GM18498 (cell line): Measurements from ENCODE around the gene FAM25G.
"Not testable (repeated sequence)": the region's sequence is repeated elsewhere in the genome, so short reads cannot be mapped to it uniquely, and the experiment has no call there.

Experiments used
- ATAC-seq: cut with Tn5 transposase; IDR thresholded peaks from one replicate; pipeline ENCODE4 v1.9.1; 2021; ENCODE audit warnings: mild to moderate bottlenecking, moderate library complexity; ENCODE audit not compliant: unreplicated experiment

FAM25G gene

DNA sequence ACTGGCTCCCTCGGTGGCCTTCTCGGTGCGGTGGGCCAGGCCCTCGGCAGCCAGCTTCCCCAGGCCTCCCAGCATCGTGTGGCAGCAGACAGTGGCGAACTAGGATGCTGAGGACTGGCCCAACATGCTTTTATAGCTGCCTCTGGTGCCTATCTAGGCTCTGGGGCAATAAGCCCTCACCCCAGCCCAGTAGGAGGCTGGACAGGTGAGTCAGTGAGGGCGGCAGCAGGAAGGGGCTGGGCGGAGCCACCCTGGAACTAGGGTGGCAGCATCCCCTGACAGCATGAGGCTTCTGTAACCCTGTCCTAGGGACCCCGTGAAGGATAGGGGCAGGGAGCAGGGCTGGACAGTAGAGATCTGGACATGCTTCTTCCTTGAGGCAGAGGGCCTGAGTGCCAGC lies at the start of gene FAM25G:
Gene FAM25G (minus strand): TSS at position 101 of the 400 bp plus-strand sequence. CDS start 26 bp downstream, at position 75.
- ATAC-seq, result not testable (repeated sequence)

DNA sequence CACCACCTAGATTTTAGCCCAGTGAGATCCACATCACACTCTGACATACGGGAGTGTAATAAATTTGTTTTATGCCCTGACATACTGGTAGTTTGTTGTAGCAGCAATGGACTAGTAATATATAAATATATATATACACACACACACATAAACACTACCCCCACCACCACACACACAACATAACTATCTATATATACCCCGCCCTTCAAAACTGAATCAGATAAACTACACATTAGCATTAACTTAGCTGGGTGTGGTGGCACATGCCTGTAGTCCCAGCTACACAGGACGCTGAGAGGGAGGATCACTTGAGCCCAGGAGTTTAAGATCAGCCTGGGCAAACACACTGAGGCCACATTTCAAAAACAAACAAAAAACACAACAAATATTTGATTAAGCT lies 44.9 kb upstream of the FAM25G start:
- not testable (repeated sequence) for ATAC-seq

DNA sequence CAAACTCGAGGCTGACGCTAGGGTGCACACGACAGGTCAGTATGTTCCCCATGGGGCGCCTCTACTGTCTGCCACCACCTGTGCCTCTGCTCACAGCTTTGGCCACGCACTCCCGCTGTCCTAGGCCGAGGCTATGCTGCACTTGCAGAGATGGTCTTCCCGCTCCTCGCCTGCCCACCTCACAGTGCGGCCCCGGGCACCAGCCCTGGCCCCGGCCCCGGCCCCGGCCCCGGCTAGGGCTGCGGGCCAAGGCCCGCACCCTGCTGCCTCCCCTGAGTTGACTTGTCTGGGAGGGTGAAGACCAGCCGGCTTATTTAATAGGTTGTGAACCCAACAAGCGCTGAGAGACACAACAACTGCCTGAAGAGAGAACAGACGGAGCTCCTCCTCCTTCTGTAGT lies 32.0 kb upstream of the FAM25G start, which contains the start of gene AGAP9:
Gene AGAP9 (minus strand): TSS at position 164 of the 400 bp plus-strand sequence. CDS start 112 bp downstream, at position 52.
- not testable (repeated sequence) for ATAC-seq

DNA sequence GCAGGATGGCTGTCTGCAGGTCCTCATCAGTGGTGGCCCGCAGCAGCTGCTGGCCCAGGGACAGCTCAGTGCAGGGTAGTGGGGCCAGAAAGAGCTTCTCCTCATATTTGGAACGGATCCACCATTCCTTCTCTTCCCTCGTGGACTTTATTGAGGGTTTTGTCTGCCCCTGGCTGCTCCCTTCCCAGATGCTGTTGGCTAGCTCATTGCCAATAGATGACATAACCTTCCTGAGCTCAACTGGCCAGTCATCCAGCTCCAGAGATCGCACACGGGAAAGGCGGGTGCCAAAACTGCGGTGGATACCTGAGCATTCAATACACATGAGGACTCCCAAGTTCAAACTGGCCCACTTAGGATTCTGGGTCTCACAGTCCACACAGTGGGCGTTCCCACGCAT lies 10.8 kb upstream of the FAM25G start:
- ATAC-seq, result not testable (repeated sequence)

DNA sequence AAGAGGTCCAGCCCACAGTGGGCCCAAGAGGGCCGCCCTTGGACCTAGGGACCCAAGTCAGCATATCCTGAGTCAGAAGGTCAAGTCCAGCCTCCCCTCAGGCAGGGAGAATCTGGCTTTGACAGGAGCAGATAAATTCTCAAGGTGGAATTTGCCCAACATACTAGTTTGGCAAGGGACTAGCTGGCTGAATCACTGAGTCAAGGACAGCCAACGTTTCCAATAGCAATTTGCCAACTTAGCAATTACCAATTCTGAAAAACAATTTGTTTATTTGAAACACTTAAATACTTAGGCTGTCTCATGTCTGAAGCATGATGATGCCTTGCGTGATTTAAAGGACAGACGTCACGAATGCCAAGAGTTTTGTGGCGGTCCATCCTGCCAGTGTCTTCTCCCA lies 2.7 kb upstream of the FAM25G start:
- ATAC-seq, result not testable (repeated sequence)

DNA sequence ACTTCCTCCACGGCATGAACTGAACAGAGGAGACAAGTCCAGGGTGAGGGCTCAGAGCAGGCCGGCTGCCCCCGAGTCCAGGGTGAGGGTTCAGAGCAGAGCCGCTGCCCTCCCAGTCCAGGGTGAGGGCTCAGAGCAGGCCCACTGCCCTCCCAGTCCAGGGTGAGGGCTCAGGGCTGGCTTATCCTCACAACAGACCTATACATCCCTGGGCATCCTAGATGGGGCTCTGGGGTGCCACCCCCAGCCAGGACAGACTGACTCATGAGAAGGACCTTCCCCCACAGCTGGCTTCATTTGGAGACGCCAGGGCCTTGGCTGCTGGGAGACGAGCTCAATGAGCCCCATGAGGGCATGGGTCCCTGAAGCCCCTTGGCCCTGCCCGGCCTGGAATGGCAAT lies 1.9 kb downstream of the FAM25G start:
- not testable (repeated sequence) for ATAC-seq

DNA sequence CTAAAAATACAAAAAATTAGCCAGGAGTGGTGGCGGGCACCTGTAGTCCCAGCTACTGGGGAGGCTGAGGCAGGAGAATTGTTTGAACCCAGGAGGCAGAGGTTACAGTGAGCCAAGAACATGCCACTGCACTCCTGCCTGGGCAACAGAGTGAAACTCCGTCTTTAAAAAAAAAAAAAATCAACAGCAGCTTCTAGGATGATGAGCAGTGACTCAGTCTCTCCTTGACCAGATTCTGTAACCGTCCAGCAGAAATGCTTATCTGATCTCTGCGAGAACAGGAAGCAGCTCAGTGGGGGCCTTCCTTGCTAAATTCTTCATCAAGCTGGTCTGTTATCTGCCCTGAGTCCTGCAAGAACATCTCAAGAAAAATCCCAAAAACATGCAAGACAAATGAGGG lies 5.6 kb downstream of the FAM25G start:
- not testable (repeated sequence) for ATAC-seq

DNA sequence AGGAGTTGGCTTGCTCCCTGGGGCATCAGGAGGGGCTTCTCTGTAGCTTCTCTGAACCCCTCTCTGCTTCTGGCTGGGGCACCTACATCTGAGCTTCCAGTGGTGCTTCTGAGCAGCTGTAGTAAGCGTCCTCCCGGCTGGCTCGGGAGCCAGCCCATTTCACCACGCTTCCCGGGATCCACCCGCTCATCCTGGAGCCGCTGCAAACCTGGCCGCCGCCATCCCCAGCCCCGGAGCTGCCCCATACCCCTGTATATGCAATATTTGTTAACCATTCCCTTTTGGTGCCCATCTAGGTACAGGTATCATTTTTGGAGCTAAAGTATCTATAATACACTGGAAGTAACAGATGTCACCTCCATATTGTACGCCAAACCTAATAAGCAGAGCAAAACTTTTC lies 6.7 kb downstream of the FAM25G start:
- ATAC-seq, result not testable (repeated sequence)

DNA sequence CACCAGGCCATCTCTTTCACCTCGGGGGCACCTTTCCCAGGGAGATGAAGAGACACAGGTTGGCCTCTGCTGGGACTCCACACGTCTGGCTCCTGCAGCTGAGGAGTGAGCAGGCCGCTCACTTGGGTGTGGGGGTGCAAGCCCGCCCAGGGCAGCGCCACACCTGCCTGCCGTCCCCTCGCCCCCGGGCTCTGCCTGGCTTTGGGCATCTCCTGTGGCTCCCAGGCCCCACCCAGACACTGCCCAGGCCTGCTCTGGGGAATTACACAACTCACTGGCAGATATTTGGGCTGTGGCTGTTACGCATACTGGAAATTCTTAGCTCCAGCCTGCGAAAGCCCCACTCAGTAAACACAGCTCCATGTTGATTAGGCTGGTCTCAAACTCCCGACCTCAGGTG lies 7.6 kb downstream of the FAM25G start, which contains the start of gene ANXA8:
Gene ANXA8 (minus strand): TSS at position 193 of the 400 bp plus-strand sequence. CDS start 182 bp downstream, at position 11.
- not testable (repeated sequence) for ATAC-seq

DNA sequence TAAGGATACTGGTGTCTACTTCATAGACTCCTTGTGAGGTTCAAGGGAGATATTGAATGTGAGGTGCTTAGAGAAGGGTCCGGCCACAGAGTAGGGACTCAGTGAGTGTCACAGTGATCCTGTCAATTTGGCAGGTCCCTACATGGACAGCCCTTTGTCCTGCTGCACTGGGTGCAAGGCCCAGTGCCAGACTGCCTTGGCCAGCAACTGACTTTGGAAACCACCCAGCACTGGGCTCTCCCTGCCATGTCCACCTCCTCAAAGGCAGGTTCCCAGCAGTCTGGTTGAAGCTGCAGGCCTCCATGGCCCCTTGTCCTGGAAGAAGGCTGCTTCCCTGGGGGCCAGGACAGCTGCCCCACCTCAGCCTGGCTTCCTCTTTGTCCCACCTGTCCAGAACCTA lies 9.1 kb downstream of the FAM25G start:
- ATAC-seq, result not testable (repeated sequence)

DNA sequence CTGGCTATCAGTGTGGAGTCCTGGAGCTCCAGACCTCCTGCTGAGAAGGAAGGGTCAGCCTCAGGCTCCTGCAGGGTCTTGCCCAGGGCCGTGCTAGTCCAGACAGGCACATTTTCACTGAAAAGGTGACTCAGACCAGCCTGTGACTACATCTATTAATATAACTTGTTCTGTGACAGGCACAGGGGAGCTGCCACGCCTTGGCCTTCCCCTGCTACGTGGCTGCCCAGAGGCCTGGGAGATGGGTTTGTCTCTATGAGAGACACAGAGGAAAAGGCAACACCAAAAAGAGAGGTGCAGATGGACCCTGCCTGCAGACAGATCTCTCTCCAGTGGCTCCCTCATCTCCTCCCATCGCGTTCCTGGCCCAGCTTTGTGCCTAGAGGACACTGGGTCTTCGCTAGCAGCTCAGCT lies 9.7 kb downstream of the FAM25G start:
- ATAC-seq, result not testable (repeated sequence)

DNA sequence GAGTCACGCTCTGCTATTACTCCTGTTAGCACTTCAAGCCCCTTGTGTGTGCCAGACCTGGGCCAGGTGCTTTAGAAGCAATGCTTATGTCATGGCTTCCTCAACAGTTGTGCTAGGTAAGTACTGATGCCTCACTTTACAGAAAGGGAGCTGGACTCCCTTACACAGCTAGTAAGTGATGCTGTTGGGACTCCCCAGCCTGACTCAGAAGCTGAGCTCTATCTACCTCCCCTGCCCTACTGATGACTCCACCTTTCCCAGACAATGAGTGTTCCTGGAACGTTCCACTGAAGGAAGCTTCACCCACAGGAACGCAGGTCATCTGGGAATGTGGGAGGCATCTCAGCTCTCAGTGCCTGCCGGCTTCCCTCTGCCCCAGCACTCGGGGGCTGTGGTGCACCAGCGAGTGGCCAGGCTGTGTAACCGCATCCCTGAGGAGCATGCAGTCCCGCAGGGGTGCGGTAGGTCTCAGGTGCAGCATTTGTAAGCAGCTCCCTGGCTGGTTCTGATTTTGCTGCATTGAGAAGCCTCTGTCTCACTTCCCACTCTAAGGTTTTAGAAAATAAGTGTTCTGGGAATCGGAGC lies 10.2 kb downstream of the FAM25G start:
- ATAC-seq, result not testable (repeated sequence)

DNA sequence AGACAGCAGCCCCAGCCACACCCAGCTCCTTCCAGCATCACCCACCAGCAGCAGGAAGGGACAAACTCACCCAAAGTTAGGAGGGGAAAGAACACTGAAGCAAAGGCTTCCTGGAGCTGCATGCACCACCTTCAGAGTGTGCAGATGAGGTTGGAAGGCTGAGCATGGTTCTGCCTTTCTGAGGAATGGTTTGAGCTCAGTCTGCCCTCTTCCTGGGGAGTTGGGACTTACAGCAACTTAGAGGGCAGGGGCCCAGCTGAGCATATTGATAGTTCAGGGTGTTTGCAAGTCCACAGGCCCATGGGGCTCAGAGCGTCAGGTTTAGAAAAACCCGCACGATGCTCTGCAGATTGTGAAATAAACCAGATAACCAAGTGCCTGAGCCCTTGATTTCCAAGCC lies 11.4 kb downstream of the FAM25G start:
- not testable (repeated sequence) for ATAC-seq

DNA sequence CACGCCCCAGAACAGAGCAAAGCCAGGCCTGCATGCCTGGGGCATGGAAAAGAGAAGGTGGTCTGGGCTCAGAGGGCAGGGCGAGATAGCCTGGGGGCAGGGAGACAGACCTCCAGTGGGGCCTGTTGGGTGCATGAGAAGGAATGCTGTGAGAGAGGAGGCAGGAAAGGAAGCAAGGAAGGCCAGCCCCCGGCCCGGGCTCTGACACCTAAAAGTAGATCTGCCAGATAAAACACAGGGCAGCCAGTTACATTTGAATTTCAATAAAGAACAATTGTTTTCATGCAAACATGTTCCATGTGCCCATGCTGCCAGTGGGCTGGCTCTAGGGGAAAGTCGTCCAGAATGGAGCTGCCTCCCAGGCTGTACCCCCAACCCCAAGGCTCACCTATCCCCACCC lies 13.4 kb downstream of the FAM25G start:
- not testable (repeated sequence) for ATAC-seq

DNA sequence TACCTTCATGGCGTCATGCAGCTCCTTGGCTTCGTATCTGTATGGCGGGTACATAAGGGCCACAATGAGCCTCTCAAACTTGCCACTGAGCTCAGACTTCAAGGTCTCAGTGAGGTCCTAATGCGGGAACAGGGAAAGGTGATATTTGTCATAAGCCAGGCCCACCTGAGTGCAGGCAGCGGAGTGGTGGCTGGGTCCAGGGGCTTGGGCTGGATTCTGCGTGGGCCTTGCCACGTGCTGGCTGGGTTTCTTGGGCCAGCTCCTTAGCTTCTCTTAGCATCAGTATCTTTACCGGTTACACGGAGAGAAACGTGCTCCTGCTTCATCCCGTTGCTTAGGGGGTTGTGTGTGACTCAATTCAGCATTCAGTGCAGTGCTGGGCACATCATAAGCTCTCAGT lies 14.4 kb downstream of the FAM25G start:
- not testable (repeated sequence) for ATAC-seq

DNA sequence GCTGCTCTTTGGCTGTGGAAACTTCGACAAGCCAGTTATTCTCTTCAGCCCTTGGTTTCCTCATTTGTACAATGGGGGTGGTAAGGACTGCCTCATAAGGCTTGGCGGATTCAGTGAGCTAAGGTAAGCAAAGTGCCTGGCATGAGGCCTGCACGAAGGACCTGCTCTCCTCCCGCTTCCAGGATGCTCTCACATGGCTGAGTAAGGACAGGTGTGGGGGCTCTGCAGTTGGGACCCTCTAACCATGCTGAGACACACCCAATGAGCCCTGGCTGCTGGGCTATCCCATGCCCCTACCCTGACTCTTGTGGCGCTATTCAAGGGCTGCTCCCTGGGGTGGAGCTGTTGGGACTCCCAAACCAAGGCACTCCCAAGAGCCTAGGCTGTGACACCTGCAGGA lies 16.4 kb downstream of the FAM25G start:
- not testable (repeated sequence) for ATAC-seq

DNA sequence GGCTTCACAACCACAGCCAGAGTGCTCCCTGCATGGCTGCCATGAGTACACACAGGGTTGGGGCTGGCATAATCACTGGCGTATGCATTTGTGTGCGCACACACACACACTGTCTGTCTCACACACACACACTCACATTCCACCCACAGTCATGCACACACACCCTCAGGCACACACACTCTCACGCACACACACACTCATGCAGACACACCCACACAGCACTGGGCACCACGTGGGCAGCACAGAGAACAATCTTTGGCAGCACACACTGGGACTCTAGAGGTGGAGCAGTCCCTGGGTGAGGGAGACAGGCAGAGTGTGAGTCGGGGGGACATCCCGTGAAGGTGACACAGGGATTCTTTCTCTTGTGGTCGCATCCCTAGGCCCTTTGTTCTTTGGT lies 18.0 kb downstream of the FAM25G start:
- ATAC-seq, result not testable (repeated sequence)

DNA sequence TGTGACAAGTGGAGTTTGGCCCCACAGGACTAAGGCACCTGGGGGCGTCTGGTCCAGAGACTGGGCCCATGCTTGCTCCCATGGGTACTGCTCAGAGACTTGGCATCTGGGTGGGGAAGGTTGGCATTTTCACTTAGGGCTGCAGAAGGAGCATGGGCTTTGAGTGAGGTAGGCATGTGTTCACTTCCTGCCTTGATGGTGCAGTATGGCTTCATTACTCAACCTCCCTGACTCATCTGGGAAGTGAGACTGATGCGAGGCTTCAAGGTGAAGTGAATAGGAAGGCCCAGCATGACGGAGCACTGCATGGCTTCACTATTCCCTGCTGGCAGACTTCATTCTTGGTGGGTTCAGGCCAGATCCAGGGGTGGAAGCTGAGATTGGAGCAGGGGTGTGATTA lies 18.9 kb downstream of the FAM25G start:
- ATAC-seq, result peak; percentile 53

DNA sequence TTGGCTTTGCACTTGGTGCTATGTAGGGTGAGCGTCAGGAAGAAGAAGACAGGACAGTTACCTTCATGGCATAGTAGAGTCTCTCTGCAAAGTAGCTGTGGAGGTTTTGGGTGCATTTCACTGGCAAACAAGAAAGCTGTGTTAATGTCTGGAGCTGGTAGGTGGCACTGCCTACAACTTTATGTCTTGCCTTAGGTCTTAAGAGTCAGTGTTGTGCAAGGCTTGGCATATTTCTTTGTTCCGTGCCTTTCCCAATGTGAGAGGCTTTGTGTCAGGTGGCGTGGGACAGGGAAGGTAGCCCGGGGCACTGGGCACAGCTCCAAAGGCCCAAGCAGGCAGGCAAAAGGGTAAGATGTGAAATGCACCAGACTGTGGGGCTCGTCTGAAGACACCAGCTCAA lies 19.4 kb downstream of the FAM25G start:
- not testable (repeated sequence) for ATAC-seq

DNA sequence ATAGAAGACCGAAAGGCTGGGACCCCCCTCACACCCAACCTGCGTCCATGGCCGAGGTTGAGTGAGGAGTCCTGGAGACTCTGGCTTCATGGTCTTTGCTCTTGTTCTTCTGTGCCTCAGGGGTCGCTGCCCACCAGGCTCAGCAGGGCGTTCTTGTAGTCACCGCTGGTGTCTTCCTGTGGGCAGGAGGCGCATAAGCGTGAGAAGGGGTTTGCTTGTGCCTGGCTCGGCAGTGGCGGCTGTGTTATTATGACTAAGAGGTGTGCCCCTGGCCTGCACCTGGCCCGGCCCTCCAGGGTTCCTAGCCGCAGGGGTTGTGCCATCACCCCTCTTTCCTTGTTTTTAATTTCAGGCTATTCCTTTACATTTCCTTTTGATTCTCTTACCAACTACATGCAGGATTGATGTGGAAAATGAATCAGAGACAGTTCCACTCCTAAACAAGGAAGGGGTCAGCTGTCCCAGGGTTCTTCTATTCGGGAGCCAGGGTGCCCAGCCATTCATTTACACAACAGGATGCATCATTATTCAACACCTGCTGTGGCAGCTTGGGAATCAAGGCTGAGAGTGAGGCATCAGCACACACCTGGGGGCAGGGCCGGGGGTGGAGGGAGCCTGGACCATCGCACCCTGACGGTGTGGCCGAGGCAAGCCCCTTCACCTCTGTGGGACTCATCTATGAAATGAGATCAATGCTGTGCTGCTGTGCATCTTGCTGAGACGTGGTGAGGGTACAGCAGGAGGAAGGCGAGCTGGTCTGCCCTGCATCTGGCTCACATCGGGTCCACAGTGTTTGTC lies 22.6 kb downstream of the FAM25G start:
- ATAC-seq, result not testable (repeated sequence)

DNA sequence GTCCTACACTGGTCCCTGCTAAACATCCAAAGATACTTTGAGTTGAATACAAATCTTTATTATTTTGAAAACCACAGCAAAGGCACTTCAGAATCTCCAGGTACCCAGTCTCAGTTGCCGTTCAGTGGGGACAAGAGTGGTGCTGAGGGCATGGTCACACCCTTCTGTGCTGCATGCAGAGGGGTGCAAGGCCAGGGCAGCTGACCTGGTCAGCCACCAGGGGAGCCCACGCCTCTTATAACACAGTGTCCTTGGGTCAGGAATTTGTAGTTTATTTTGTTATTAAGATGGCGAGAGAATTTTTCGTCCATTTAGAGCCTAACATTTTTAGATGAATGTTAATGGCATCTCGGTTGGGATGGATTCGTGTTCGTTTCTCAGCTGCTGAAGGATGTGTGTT lies 23.5 kb downstream of the FAM25G start:
- ATAC-seq, result not testable (repeated sequence)

DNA sequence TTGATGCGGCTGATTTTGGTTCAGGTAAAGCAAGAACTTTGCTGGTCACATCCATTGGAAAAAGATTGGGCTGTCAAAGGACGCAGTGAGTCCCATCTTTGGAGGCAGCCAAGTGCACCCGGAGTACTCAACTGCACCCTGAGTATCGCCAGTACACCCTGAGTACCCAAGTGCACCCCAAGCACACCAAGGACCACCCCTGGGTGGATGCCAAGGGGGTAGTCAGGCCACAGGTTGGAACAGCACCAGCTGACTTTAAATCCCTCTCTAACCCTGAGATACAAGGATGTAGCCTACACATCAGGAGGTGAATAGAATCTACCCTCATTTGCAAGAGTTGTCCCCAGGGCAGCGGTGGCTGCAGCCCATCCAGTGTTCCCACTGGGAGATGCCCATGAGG lies 24.0 kb downstream of the FAM25G start:
- ATAC-seq, result not testable (repeated sequence)
